Brain pericyte (primary cell): ENCODE results near the gene CBX8.

ENCODE experiments used
- DNase-seq: peaks from one replicate; pipeline ENCODE4 v3.0.0-alpha.2; 2012; ENCODE audit warnings: low read depth, low spot score

Gene CBX8

GRCh38 chr17:79792984-79793923, 3.6 kb downstream of the CBX8 start:
- DNase-seq, result no peak

DNA sequence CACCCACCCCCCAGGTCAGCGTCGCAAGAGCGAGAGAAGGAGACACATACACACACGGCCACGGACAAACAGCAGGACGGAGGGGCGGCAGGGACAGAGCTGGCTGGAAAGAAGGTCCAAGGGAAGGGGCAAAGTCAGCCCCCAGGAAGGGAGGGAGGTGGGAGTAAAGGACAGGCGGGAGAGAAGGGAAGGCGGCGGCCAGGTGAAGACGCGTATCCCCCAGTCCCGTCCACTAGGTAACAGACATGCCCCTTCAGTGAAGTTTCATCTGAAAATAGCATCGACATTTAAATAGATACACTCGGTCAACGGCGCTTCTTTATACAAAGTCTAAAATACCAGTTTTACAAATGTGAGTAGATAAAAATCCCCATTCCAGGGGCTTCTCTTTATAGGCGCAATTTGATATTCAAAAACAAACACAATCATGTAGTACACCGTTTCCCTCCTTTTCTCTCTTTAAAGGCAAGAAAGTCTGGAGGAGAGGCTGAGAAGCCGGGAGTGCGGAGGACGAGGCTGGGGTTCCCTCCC, 4.5 kb downstream of the CBX8 start:
- DNase-seq, result no peak

GRCh38 chr17:79791735-79792161, 5.1 kb downstream of the CBX8 start:
- DNase-seq, result no peak

GRCh38 chr17:79790805-79791734, 5.8 kb downstream of the CBX8 start:
- no peak for DNase-seq

- no peak for DNase-seq
These were observed 6.7 kb downstream of the CBX8 start for GRCh38 chr17:79789943-79790804.

GRCh38 chr17:79788989-79789942, 7.6 kb downstream of the CBX8 start:
- DNase-seq, result no peak

- no peak for DNase-seq
These were observed 8.4 kb downstream of the CBX8 start for GRCh38 chr17:79788455-79788854.

DNA sequence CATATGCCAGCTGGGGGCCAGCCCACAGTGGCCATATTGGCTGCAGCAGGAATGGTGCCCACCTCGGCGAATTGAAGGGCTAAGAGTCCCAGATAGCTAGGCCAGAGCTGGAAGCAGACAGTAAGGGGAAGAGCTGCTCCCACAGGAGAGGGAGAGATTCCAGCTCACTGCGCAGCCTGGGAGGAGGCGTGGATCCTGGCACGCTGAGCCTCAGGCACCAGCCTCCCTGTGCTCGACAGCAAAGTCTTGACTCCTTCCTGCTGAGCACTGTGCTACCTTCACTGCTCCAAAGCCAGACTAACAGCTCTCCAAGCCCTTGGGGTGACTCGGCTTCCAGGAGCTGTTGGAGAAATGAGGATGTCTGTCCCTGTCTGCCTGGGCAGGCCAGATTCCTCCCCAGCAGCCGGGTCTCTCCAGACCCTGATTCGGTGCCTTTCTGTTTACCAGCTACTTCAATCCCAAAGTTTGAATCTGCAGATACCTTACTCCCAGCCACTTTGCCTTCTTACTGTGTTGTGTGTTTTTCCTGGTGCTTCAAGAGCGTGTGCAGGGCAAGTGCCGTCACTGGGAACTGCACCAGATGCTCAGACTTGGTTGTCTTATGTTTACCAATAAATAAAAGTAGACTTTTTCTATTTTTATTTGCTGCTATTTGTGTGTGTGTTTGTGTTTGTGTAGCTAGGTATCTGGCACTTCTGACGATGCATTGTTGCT, 9.8 kb downstream of the CBX8 start:
- no peak for DNase-seq

DNA sequence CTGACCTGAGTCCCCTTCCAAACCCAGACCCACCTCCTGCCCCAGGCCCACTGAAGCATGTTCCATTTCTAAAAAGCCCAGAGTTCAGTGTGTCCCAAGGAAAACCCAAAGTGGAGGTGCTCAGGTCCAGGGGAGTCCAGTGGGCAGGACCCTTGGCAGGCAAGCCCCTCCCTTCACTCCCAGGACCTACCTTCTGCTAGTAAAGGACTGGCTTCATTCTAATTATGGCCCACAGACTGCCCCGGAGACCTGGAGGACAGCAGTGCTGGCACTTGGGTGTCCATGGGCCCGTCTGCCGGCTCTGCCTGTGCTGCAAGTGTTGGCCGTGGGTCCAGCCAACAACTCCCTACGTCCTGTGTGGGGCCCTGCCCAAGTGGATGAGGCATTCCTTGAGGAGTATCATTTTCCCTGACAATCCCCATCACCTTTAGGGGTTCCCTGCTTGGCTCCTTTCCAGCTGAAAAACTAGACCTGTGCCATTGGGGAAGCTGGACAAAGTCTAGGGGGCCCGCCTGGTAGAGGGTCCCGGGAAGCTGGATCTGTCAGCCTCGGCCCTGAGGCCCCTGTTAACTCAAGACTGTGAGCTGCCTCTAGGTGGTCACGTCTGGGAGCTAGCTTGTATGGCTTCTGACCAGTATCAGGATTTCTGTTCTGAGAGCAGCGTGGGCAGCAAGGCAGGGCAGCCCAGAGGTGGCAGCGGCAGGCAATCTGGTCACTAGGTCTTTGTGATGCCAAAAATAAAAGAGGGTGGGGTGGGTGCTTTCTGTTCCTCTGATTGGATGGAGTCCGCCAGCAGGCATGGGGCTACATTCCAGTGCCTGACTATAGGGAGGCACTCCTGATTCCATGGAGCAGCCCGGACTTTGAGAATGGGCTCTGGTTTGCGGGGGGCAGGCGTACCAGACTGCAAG, 10.7 kb downstream of the CBX8 start:
- DNase-seq, result no peak

GRCh38 chr17:79785017-79785899, 11.6 kb downstream of the CBX8 start:
- DNase-seq, result no peak

DNA sequence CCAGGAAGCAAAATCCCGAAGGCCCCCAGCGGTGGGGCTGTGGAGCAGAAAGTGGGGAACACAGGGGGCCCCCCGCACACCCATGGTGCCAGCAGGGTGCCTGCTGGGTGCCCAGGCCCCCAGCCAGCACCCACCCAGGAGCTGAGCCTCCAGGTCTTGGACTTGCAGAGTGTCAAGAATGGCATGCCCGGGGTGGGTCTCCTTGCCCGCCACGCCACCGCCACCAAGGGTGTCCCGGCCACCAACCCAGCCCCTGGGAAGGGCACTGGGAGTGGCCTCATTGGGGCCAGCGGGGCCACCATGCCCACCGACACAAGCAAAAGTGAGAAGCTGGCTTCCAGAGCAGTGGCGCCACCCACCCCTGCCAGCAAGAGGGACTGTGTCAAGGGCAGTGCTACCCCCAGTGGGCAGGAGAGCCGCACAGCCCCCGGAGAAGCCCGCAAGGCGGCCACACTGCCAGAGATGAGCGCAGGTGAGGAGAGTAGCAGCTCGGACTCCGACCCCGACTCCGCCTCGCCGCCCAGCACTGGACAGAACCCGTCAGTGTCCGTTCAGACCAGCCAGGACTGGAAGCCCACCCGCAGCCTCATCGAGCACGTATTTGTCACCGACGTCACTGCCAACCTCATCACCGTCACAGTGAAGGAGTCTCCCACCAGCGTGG, 12.4 kb downstream of the CBX8 start:
- no peak for DNase-seq

GRCh38 chr17:79783891-79784290, 13.0 kb downstream of the CBX8 start:
- no peak for DNase-seq

- no peak for DNase-seq
These were observed 14.9 kb downstream of the CBX8 start for GRCh38 chr17:79781736-79782575.

DNA sequence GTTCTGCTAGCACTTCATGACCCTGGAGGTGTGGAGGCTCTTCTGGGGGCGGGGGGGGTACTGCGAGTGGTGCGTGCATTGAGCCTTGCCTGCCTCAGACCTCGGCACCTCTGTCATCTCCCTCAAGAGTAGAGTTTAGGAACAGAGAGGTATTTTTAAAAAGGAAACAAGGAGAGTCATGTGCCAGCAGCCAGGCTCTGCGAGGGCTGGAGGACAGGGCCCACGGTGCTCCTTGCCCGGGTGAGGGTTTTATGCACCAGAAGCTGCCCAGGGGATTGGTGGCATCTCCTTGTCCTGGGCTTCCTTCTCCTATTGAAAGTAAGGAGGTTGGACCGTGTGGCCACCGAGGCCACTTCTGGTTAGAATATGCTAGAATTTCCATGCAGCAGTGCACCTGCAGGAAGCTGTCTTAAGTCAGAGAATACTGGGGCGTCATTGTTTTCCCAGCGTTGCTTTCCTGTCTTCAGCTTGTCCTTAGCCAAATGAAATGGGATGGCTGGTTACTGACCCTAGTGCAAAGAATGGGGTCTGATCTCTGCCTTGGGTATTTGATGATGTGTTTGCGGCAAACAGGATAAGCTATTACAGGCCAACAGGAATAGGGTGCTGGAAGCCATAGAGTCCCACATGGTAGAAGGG, 15.7 kb downstream of the CBX8 start:
- DNase-seq, result no peak

GRCh38 chr17:79779661-79780365, 17.1 kb downstream of the CBX8 start:
- no peak for DNase-seq
